C4-2B (cell line): ENCODE data around the gene ECSCR.
"Not testable (repeated sequence)": the region's sequence is repeated elsewhere in the genome, so short reads cannot be mapped to it uniquely, and the experiment has no call there.

Source experiments
- ZFX ChIP-seq: fragments of 450-650 bp; IDR thresholded peaks from 2 replicates; pipeline ENCODE4 v1.6.1; 2017
- TF ChIP-seq, protein P1 (sequence below): fragments of 450-650 bp; conservative IDR thresholded peaks from 2 replicates; pipeline ENCODE4 v1.5.1; 2017; ENCODE audit warnings: mild to moderate bottlenecking

DNA sequence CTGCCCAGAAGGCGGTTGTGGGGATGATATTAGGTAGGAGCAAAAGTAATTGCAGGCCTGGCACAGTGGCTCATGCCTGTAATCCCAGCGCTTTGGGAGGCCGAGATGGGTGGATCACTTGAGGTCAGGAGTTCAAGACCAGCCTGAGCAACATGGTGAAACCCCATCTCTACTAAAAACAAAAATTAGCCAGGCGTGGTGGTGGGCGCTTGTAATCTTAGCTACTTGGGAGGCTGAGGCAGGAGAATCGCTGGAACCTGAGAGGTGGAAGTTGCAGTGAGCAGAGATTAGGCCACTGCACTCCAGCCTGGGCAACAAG, 20.3 kb upstream of the ECSCR start:
- TF ChIP-seq, protein P1, sequence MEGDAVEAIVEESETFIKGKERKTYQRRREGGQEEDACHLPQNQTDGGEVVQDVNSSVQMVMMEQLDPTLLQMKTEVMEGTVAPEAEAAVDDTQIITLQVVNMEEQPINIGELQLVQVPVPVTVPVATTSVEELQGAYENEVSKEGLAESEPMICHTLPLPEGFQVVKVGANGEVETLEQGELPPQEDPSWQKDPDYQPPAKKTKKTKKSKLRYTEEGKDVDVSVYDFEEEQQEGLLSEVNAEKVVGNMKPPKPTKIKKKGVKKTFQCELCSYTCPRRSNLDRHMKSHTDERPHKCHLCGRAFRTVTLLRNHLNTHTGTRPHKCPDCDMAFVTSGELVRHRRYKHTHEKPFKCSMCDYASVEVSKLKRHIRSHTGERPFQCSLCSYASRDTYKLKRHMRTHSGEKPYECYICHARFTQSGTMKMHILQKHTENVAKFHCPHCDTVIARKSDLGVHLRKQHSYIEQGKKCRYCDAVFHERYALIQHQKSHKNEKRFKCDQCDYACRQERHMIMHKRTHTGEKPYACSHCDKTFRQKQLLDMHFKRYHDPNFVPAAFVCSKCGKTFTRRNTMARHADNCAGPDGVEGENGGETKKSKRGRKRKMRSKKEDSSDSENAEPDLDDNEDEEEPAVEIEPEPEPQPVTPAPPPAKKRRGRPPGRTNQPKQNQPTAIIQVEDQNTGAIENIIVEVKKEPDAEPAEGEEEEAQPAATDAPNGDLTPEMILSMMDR = not testable (repeated sequence)
- TF ChIP-seq ZFX = not testable (repeated sequence)
